Measurements from ENCODE around the gene AMH. TPM values are rescaled to one million over a fixed set of nuclear protein-coding genes. Genes with fewer than 3 reads are reported as not detected.

Gene AMH
- total and polyA plus RNA-seq, 2 experiments from 2014 or later, result 1.9 to 6.8 TPM

DNA sequence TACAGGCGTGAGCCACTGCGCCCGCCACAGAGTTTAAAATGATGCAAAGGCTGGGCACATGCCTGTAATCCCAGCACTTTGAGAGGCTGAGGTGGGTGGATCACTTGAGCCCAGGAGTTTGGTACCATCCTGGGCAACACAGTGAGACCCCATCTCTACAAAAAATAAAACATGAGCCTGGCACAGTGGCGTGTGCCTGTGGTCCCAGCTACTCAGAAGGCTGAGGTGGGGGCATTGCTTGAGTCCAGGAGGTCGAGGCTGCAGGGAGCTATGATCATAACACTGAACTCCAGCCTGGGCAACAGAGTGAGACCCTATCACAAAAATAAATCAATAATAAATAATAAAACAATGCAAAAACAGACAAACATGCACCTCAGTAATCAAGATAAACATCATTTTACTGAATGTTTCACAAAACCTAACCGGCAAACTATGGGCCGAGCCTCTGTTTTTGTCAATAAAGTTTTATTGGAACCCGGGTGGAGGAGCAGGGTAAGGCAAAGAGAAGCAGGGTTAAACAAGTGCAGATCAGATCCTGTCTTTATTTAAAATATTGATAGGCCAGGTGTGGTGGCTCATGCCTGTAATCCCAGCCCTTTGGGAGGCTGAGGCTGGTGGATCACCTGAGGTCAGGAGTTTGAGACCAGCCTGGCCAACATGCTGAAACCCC is 34.8 kb downstream of the AMH start (continued):
- no peak for TF ChIP-seq POLR2AphosphoS5 (IDR thresholded peaks at IDR 0.05; ENCODE audit: low read depth)
- TF ChIP-seq ZNF331 (CRISPR knock-in tag; IDR thresholded peaks at IDR 0.05; ENCODE audit: low read depth), result no peak
- TF ChIP-seq, protein P1, sequence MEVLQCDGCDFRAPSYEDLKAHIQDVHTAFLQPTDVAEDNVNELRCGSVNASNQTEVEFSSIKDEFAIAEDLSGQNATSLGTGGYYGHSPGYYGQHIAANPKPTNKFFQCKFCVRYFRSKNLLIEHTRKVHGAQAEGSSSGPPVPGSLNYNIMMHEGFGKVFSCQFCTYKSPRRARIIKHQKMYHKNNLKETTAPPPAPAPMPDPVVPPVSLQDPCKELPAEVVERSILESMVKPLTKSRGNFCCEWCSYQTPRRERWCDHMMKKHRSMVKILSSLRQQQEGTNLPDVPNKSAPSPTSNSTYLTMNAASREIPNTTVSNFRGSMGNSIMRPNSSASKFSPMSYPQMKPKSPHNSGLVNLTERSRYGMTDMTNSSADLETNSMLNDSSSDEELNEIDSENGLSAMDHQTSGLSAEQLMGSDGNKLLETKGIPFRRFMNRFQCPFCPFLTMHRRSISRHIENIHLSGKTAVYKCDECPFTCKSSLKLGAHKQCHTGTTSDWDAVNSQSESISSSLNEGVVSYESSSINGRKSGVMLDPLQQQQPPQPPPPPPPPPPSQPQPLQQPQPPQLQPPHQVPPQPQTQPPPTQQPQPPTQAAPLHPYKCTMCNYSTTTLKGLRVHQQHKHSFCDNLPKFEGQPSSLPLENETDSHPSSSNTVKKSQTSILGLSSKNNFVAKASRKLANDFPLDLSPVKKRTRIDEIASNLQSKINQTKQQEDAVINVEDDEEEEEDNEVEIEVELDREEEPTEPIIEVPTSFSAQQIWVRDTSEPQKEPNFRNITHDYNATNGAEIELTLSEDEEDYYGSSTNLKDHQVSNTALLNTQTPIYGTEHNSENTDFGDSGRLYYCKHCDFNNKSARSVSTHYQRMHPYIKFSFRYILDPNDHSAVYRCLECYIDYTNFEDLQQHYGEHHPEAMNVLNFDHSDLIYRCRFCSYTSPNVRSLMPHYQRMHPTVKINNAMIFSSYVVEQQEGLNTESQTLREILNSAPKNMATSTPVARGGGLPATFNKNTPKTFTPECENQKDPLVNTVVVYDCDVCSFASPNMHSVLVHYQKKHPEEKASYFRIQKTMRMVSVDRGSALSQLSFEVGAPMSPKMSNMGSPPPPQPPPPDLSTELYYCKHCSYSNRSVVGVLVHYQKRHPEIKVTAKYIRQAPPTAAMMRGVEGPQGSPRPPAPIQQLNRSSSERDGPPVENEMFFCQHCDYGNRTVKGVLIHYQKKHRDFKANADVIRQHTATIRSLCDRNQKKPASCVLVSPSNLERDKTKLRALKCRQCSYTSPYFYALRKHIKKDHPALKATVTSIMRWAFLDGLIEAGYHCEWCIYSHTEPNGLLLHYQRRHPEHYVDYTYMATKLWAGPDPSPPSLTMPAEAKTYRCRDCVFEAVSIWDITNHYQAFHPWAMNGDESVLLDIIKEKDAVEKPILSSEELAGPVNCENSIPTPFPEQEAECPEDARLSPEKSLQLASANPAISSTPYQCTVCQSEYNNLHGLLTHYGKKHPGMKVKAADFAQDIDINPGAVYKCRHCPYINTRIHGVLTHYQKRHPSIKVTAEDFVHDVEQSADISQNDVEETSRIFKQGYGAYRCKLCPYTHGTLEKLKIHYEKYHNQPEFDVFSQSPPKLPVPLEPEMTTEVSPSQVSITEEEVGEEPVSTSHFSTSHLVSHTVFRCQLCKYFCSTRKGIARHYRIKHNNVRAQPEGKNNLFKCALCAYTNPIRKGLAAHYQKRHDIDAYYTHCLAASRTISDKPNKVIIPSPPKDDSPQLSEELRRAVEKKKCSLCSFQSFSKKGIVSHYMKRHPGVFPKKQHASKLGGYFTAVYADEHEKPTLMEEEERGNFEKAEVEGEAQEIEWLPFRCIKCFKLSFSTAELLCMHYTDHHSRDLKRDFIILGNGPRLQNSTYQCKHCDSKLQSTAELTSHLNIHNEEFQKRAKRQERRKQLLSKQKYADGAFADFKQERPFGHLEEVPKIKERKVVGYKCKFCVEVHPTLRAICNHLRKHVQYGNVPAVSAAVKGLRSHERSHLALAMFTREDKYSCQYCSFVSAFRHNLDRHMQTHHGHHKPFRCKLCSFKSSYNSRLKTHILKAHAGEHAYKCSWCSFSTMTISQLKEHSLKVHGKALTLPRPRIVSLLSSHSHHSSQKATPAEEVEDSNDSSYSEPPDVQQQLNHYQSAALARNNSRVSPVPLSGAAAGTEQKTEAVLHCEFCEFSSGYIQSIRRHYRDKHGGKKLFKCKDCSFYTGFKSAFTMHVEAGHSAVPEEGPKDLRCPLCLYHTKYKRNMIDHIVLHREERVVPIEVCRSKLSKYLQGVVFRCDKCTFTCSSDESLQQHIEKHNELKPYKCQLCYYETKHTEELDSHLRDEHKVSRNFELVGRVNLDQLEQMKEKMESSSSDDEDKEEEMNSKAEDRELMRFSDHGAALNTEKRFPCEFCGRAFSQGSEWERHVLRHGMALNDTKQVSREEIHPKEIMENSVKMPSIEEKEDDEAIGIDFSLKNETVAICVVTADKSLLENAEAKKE (CRISPR knock-in tag; IDR thresholded peaks at IDR 0.05), result no peak

DNA sequence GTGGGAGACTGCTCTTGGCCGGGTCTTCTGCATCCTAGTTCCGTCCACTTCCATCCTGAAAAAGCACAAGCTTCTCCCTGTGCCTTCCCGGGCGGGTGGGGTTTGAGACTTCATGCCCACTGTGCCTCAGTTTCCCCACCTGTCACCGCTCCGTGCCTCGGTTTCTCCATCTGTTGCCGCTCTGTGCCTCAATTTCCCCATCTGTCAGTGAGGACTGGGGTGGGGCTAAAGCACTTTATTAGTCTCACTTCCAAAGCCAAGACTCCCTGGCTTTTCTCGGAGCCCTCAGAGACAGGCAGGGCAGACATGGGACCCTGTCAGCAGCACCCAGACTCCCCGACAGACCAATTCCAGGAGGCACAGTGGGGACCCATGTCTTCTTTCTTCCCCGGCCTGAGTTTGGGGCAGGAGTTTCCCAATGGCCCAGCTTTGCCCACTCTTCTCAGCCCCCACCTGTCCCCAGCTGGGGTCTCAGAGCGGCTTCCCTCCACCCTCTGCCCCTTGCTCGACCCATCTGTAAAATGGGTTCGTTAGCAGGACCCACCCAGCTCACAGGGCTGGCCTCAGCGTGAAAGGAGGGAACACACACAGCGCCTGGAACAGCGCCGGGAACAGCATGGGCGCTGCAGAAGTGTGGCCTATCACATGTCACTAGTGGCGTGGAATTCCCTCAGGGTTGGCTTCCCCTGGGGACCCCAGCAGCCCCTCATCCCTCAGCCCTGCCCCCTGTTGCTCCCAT is 37.4 kb downstream of the AMH start:
- H4K20me1 ChIP-seq (replicated peaks; ENCODE audit: insufficient read depth), result no peaks in the 10 kb centered on the region
- H3K9me3 Mint-ChIP-seq, result peaks cover 4% of the 10 kb centered on the region; the same call in 1 of the 3 replicates
- H3K4me1 Mint-ChIP-seq, result peaks cover 14% of the 10 kb centered on the region
- H3K27ac Mint-ChIP-seq, result no peak overlapping the region
- H3K4me3 ChIP-seq, result no peak overlapping the region
- H3K9me2 ChIP-seq (ENCODE audit: insufficient read depth), result no peaks in the 10 kb centered on the region
- peaks cover 48% of the 10 kb centered on the region for H3K27me3 Mint-ChIP-seq (ENCODE audit: insufficient read depth, low read depth, poor library complexity)
- H3K79me2 ChIP-seq (replicated peaks; ENCODE audit: insufficient read depth), result no peaks in the 10 kb centered on the region
- H3F3A ChIP-seq (replicated peaks; ENCODE audit: low read depth), result peaks cover 7% of the 10 kb centered on the region; the same call in 1 of the 2 replicates
- peaks cover 63% of the 10 kb centered on the region for H3K27me3 ChIP-seq (ENCODE audit: insufficient read depth)
- no peak overlapping the region; the same call in 2 of the 3 replicates for H3K4me3 Mint-ChIP-seq
- H3K4me1 ChIP-seq (ENCODE audit: insufficient read depth), result no peaks in the 10 kb centered on the region
- ATAC-seq, result no peak
- H3K36me3 ChIP-seq (ENCODE audit: insufficient read depth), result no peaks in the 10 kb centered on the region
- DNase-seq (ENCODE audit: low spot score), result no peak
- H3K36me3 Mint-ChIP-seq (ENCODE audit: low read depth), result no peaks in the 10 kb centered on the region; the same call in 2 of the 3 replicates
- H3K27ac ChIP-seq (ENCODE audit: low read depth), result no peak overlapping the region
- H2AFZ ChIP-seq, result no peak overlapping the region
- no peak overlapping the region for H3K4me2 ChIP-seq
- TF ChIP-seq POLR2AphosphoS5 (IDR thresholded peaks at IDR 0.05; ENCODE audit: low read depth), result no peak
- TF ChIP-seq CREB1 (CRISPR knock-in tag; IDR thresholded peaks at IDR 0.05; ENCODE audit: low read depth), result no peak
- TF ChIP-seq JUNB (IDR thresholded peaks at IDR 0.05; ENCODE audit: unreplicated experiment), result no peak
- TF ChIP-seq, protein P2, sequence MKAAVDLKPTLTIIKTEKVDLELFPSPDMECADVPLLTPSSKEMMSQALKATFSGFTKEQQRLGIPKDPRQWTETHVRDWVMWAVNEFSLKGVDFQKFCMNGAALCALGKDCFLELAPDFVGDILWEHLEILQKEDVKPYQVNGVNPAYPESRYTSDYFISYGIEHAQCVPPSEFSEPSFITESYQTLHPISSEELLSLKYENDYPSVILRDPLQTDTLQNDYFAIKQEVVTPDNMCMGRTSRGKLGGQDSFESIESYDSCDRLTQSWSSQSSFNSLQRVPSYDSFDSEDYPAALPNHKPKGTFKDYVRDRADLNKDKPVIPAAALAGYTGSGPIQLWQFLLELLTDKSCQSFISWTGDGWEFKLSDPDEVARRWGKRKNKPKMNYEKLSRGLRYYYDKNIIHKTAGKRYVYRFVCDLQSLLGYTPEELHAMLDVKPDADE (IDR thresholded peaks at IDR 0.05), result no peak
- no peak for TF ChIP-seq STAT1 (IDR thresholded peaks at IDR 0.05; ENCODE audit: unreplicated experiment)
- TF ChIP-seq ZNF114 (CRISPR knock-in tag; IDR thresholded peaks at IDR 0.05), result no peak
- TF ChIP-seq, protein P3, sequence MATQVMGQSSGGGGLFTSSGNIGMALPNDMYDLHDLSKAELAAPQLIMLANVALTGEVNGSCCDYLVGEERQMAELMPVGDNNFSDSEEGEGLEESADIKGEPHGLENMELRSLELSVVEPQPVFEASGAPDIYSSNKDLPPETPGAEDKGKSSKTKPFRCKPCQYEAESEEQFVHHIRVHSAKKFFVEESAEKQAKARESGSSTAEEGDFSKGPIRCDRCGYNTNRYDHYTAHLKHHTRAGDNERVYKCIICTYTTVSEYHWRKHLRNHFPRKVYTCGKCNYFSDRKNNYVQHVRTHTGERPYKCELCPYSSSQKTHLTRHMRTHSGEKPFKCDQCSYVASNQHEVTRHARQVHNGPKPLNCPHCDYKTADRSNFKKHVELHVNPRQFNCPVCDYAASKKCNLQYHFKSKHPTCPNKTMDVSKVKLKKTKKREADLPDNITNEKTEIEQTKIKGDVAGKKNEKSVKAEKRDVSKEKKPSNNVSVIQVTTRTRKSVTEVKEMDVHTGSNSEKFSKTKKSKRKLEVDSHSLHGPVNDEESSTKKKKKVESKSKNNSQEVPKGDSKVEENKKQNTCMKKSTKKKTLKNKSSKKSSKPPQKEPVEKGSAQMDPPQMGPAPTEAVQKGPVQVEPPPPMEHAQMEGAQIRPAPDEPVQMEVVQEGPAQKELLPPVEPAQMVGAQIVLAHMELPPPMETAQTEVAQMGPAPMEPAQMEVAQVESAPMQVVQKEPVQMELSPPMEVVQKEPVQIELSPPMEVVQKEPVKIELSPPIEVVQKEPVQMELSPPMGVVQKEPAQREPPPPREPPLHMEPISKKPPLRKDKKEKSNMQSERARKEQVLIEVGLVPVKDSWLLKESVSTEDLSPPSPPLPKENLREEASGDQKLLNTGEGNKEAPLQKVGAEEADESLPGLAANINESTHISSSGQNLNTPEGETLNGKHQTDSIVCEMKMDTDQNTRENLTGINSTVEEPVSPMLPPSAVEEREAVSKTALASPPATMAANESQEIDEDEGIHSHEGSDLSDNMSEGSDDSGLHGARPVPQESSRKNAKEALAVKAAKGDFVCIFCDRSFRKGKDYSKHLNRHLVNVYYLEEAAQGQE (IDR thresholded peaks at IDR 0.05; ENCODE audit: unreplicated experiment), result no peak
- no peak for TF ChIP-seq ZNF331 (CRISPR knock-in tag; IDR thresholded peaks at IDR 0.05; ENCODE audit: low read depth)
- TF ChIP-seq, protein P4, sequence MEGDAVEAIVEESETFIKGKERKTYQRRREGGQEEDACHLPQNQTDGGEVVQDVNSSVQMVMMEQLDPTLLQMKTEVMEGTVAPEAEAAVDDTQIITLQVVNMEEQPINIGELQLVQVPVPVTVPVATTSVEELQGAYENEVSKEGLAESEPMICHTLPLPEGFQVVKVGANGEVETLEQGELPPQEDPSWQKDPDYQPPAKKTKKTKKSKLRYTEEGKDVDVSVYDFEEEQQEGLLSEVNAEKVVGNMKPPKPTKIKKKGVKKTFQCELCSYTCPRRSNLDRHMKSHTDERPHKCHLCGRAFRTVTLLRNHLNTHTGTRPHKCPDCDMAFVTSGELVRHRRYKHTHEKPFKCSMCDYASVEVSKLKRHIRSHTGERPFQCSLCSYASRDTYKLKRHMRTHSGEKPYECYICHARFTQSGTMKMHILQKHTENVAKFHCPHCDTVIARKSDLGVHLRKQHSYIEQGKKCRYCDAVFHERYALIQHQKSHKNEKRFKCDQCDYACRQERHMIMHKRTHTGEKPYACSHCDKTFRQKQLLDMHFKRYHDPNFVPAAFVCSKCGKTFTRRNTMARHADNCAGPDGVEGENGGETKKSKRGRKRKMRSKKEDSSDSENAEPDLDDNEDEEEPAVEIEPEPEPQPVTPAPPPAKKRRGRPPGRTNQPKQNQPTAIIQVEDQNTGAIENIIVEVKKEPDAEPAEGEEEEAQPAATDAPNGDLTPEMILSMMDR (conservative IDR thresholded peaks at IDR 0.05; ENCODE audit: low read depth in 2 of 2), result no peak

All from GM23338 (cell line).